Peyer's patch (tissue), 4 donors: ENCODE data around the gene PDE6B. TPM values are rescaled to one million over a fixed set of nuclear protein-coding genes. Genes with fewer than 3 reads are reported as not detected.

Experiments used
- DNase-seq, 3 donors: peaks; one replicate each; pipeline ENCODE4 v3.0.0-alpha.2; 2017 to 2019
- H3K27ac ChIP-seq, 4 donors: fragments of 200-600 bp; sonication (generic); one replicate each; pipeline ENCODE4 v1.5.1; 2016 to 2019
- H3K27me3 ChIP-seq, 2 donors: fragments of 200-600 bp; sonication (generic); one replicate each; pipeline ENCODE4 v1.5.1; 2019
- H3K36me3 ChIP-seq, 3 donors: fragments of 200-600 bp; sonication (generic); one replicate each; pipeline ENCODE4 v1.5.1; 2016 to 2019
- H3K4me1 ChIP-seq, 4 donors: fragments of 200-600 bp; sonication (generic); one replicate each; pipeline ENCODE4 v1.5.1; 2016 to 2019
- H3K4me3 ChIP-seq, 4 donors: fragments of 200-600 bp; sonication (generic); 1 replicate in 3 of 4; 2 replicates in 1 of 4; pipeline ENCODE4 v1.5.1; 2016 to 2019; ENCODE audit warnings: mild to moderate bottlenecking in 1 of 4
- H3K9me3 ChIP-seq, 4 donors: fragments of 200-600 bp; sonication (generic); one replicate each; pipeline ENCODE4 v1.5.1; 2016 to 2019; ENCODE audit warnings: mild to moderate bottlenecking in 1 of 4
- CTCF ChIP-seq, 6 experiments: fragments of 450-650 bp in 4 of 6; fragments of 200-600 bp in 2 of 6; sonication (generic) in 1 of 6; IDR thresholded peaks; one replicate each; pipeline ENCODE4 v1.5.1; 2017 to 2019; ENCODE audit warnings: antibody characterized with exemption in 6 of 6, mild to moderate bottlenecking in 3 of 6, moderate library complexity in 1 of 6
- POLR2A ChIP-seq, 2 donors: fragments of 450-650 bp; IDR thresholded peaks; one replicate each; pipeline ENCODE4 v1.5.1; 2017; ENCODE audit warnings: antibody characterized with exemption in 2 of 2, mild to moderate bottlenecking in 2 of 2, moderate library complexity in 2 of 2
- total RNA-seq, 4 donors: library from RNA; depleted of rRNA; stranded (reverse); fragments of >200 nt; gene quantifications; one replicate each; pipeline ENCODE4 v1.1.0, GENCODE V29; 2016

Gene PDE6B
- total RNA-seq, 4 donors from 2014 or later: 0.27 to 1.8 (median 1.4) TPM; not detected in 1

DNA sequence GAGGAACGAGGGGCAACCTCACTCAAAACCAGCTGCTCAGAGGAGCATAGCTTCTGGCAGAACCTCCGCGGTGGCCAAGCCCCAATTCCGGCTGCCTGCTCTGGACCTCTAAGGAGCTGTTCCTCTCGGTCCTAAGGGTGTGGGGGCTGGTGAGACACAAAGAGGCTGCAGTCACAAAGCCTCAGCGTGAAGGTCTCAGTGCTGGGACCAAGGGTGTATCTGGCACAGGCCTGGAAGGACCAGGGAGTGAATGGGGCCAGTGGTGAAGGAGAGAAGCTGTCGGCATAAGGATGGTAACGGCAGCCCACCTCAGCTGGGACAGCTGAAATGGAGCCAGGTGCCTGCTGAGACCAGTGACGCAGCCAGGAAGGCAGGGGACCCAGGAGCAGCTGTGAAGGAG lies 5.3 kb downstream of the PDE6B start:
- H3K27ac ChIP-seq: no peak overlapping the region
- H3K4me1 ChIP-seq: no peaks in the 10 kb centered on the region
- H3K36me3 ChIP-seq: no peaks in the 10 kb centered on the region
- H3K9me3 ChIP-seq: no peaks in the 10 kb centered on the region
- no peaks in the 10 kb centered on the region for H3K27me3 ChIP-seq
- H3K4me3 ChIP-seq: no peak overlapping the region
- no peak for TF ChIP-seq CTCF (IDR thresholded peaks at IDR 0.05)
- no peak for TF ChIP-seq POLR2A (IDR thresholded peaks at IDR 0.05)
- no peak for DNase-seq

GRCh38 chr4:632196-632790 lies 6.9 kb downstream of the PDE6B start:
- no peaks in the 10 kb centered on the region for H3K4me1 ChIP-seq
- TF ChIP-seq POLR2A (IDR thresholded peaks at IDR 0.05) (no peak), CTCF (IDR thresholded peaks at IDR 0.05) (no peak)
- H3K9me3 ChIP-seq: no peaks in the 10 kb centered on the region
- H3K36me3 ChIP-seq: no peaks in the 10 kb centered on the region
- H3K27ac ChIP-seq: no peak overlapping the region
- no peak for DNase-seq
- H3K27me3 ChIP-seq: no peaks in the 10 kb centered on the region
- no peak overlapping the region for H3K4me3 ChIP-seq

DNA sequence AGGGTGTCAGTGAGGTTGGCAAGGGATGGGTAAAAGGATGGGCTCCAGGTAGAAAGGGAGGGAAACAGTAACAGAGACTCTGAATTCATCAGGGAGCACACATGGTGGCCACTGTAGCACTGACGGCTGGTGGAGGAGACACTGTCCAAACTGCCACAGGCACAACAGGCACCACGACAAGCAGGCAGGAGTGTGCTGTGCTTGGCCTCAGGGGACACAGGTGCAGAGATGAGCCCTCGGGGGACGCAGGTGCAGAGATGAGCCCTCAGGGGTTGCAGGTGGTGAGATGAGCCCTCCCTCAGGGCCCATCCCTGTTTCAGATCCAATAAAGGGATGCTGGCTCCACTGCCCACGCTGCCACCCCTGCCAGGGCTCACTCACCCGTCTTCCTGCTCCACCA lies 7.6 kb downstream of the PDE6B start:
- Histone ChIP-seq H3K4me3 (no peak overlapping the region), H3K4me1 (no peaks in the 10 kb centered on the region), H3K36me3 (no peaks in the 10 kb centered on the region), H3K27ac (no peak overlapping the region), H3K27me3 (no peaks in the 10 kb centered on the region), H3K9me3 (no peaks in the 10 kb centered on the region)
- no peak for DNase-seq
- no peak for TF ChIP-seq CTCF (IDR thresholded peaks at IDR 0.05)
- no peak for TF ChIP-seq POLR2A (IDR thresholded peaks at IDR 0.05)

- Histone ChIP-seq H3K27ac (no peak overlapping the region), H3K9me3 (no peaks in the 10 kb centered on the region), H3K4me1 (no peaks in the 10 kb centered on the region), H3K36me3 (no peaks in the 10 kb centered on the region), H3K27me3 (no peaks in the 10 kb centered on the region), H3K4me3 (no peak overlapping the region)
- no peak for DNase-seq
- TF ChIP-seq CTCF (IDR thresholded peaks at IDR 0.05) (no peak), POLR2A (IDR thresholded peaks at IDR 0.05) (no peak)
These were observed 8.0 kb downstream of the PDE6B start for GRCh38 chr4:633406-633805.

- Histone ChIP-seq H3K36me3 (no peaks in the 10 kb centered on the region), H3K27me3 (no peaks in the 10 kb centered on the region), H3K4me1 (no peaks in the 10 kb centered on the region), H3K9me3 (no peaks in the 10 kb centered on the region), H3K27ac (no peak overlapping the region), H3K4me3 (no peak overlapping the region)
- TF ChIP-seq CTCF (IDR thresholded peaks at IDR 0.05) (no peak), POLR2A (IDR thresholded peaks at IDR 0.05) (no peak)
- DNase-seq: no peak
These were observed 8.7 kb downstream of the PDE6B start for GRCh38 chr4:633976-634598.
